HS-27A (cell line): Measurements from ENCODE around the gene CEMIP2.
A peak's percentile ranks its signal among the peaks of the same experiment; 100 is the strongest.
"Not testable (repeated sequence)": the region's sequence is repeated elsewhere in the genome, so short reads cannot be mapped to it uniquely, and the experiment has no call there.

Source experiments
- DNase-seq: peaks from one replicate; pipeline ENCODE4 v3.0.0-alpha.2; 2012; ENCODE audit warnings: low read depth, missing footprints

Gene CEMIP2

GRCh38 chr9:71706176-71706575 is 62.1 kb downstream of the CEMIP2 start:
- no peak for DNase-seq

GRCh38 chr9:71704796-71705195 is 63.5 kb downstream of the CEMIP2 start:
- DNase-seq: no peak

GRCh38 chr9:71703172-71703872 is 65.0 kb downstream of the CEMIP2 start:
- DNase-seq: no peak

GRCh38 chr9:71697882-71698281 is 70.4 kb downstream of the CEMIP2 start:
- DNase-seq: no peak

- no peak for DNase-seq
Observed at GRCh38 chr9:71694332-71694731, 74.0 kb downstream of the CEMIP2 start.

- DNase-seq: no peak
Observed at GRCh38 chr9:71693607-71694006, 74.7 kb downstream of the CEMIP2 start.

- no peak for DNase-seq
Observed at GRCh38 chr9:71692337-71692736, 76.0 kb downstream of the CEMIP2 start.

- not testable (repeated sequence) for DNase-seq
Observed at GRCh38 chr9:71691576-71691975, 76.7 kb downstream of the CEMIP2 start.

- no peak for DNase-seq
Observed at GRCh38 chr9:71690689-71691435, 77.5 kb downstream of the CEMIP2 start.

- DNase-seq: no peak
Observed at GRCh38 chr9:71690063-71690688, 78.1 kb downstream of the CEMIP2 start.

- DNase-seq: no peak
Observed at GRCh38 chr9:71687676-71688075, 80.6 kb downstream of the CEMIP2 start.

- DNase-seq: no peak
Observed at GRCh38 chr9:71685988-71686387, 82.3 kb downstream of the CEMIP2 start.

- no peak for DNase-seq
Observed at GRCh38 chr9:71685394-71685793, 82.9 kb downstream of the CEMIP2 start.

- no peak for DNase-seq
Observed at GRCh38 chr9:71684566-71684965, 83.7 kb downstream of the CEMIP2 start.

GRCh38 chr9:71683598-71684235 is 84.6 kb downstream of the CEMIP2 start:
- no peak for DNase-seq

- no peak for DNase-seq
Observed at GRCh38 chr9:71681708-71682272, 86.5 kb downstream of the CEMIP2 start.

- DNase-seq: no peak
Observed at GRCh38 chr9:71681104-71681707, 87.1 kb downstream of the CEMIP2 start.

- peak; percentile 59 for DNase-seq
Observed at GRCh38 chr9:71680189-71680980, 87.9 kb downstream of the CEMIP2 start.

- no peak for DNase-seq
Observed at GRCh38 chr9:71678999-71679398, 89.3 kb downstream of the CEMIP2 start.

GRCh38 chr9:71677209-71677608 is 91.1 kb downstream of the CEMIP2 start:
- DNase-seq: no peak

- no peak for DNase-seq
Observed at GRCh38 chr9:71676460-71676859, 91.9 kb downstream of the CEMIP2 start.
